Activated T-cell treated with anti-CD3 and anti-CD28 coated beads, Interleukin-2, amount 50 U/mL, for 24 hours (primary cell): ENCODE measurements around the gene CEBPG.

Source experiments
- DNase-seq: peaks from one replicate; pipeline ENCODE4 v3.0.0-alpha.2; 2020
- H3K27ac Mint-ChIP-seq: 2 replicates; pipeline ENCODE4 v1.8.0; 2020; ENCODE audit warnings: mild to moderate bottlenecking, mixed read lengths
- H3K27me3 Mint-ChIP-seq: 2 replicates; pipeline ENCODE4 v1.8.0; 2020; ENCODE audit warnings: mixed read lengths
- H3K36me3 Mint-ChIP-seq: 2 replicates; pipeline ENCODE4 v1.8.0; 2020; ENCODE audit warnings: low read depth, mixed read lengths
- H3K4me1 Mint-ChIP-seq: 2 replicates; pipeline ENCODE4 v1.8.0; 2020; ENCODE audit warnings: low read depth, mixed read lengths
- H3K4me3 Mint-ChIP-seq: 2 replicates; pipeline ENCODE4 v1.8.0; 2020; ENCODE audit warnings: mild to moderate bottlenecking, moderate library complexity, mixed read lengths
- H3K9me3 Mint-ChIP-seq: 2 replicates; pipeline ENCODE4 v1.8.0; 2020; ENCODE audit warnings: mixed read lengths

The CEBPG gene

DNA sequence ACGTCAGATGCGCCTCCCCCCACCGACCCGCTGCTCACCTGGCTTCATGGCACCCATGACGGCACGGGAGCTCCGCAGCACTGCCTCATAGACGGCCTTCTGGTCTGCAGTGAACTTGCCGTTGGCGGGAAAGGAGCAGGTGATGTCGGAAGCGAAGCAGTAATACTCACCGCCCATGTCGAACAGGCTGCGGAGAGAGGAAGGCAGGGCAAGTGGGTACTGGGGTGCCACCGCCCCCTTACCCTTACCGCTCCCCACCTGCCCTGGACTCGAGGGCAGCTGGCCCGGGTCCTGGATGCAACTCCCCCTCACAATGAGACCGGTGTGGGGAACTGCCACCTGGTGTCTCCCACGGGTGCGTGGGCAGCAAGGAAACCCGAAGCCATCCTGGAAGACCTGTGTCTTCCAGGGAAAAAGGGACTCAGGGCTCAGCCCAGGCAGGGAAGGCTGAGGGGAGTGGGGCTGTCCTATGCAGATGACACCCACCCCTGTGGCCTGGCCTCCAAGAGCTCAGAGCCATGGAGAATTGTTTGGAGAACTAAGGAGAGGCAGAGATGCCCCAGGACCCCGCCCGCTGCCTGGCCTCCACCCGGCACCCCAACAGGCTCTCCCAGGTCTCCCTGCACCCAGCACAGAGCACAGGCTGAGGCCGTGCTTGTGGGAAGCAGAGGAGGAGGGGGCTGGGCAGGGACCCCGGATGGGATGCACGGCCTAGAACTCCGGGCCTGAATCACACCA, 28.3 kb downstream of the CEBPG start:
- Mint-ChIP-seq H3K4me3 (no peak overlapping the region), H3K9me3 (no peaks in the 10 kb centered on the region), H3K4me1 (no peaks in the 10 kb centered on the region), H3K36me3 (peaks cover 9% of the 10 kb centered on the region), H3K27ac (no peak overlapping the region), H3K27me3 (no peaks in the 10 kb centered on the region)
- no peak for DNase-seq

- DNase-seq, result no peak
- no peaks in the 10 kb centered on the region for H3K9me3 Mint-ChIP-seq
- no peaks in the 10 kb centered on the region for H3K27me3 Mint-ChIP-seq
- peaks cover 9% of the 10 kb centered on the region for H3K36me3 Mint-ChIP-seq
- no peak overlapping the region for H3K27ac Mint-ChIP-seq
- H3K4me3 Mint-ChIP-seq, result no peak overlapping the region
- H3K4me1 Mint-ChIP-seq, result no peaks in the 10 kb centered on the region
Observed at GRCh38 chr19:33402421-33403220, 29.1 kb downstream of the CEBPG start.

DNA sequence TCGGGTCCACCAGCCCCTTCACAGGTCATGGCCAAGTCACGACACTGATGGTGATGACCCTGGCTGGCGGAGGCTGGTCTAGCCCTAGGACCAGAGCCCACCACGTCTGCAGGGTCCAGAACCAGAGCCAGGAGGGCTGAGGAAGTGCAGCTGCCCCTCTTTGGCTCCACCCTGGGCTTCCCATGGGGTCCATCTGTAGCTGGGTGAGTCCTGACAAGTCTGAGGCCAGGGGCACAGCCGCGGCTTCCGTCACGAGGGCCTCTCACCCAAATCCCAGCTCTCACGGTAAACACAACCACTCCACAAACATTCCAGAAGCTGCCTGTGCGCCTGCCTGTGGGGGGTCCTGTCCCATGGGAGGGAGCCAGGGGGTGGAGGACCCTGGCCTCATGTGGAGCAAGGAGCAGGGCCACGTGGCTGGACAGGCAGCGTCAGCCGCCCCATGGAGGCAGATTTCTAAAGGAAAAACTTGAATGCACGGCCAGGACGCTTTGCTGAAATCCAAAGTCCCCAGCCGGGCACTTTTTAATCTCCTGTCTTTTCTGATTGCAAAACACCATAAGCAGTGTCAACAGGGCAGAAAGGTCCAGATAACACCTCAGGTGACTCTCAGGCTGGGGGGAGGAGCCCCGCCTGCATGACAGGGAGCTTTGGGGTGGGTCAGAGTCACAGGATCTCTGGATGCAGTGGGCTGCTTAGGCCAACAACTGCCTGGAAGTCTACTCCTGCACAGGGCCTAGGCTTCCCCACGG, 29.9 kb downstream of the CEBPG start:
- no peaks in the 10 kb centered on the region for H3K4me1 Mint-ChIP-seq

DNA sequence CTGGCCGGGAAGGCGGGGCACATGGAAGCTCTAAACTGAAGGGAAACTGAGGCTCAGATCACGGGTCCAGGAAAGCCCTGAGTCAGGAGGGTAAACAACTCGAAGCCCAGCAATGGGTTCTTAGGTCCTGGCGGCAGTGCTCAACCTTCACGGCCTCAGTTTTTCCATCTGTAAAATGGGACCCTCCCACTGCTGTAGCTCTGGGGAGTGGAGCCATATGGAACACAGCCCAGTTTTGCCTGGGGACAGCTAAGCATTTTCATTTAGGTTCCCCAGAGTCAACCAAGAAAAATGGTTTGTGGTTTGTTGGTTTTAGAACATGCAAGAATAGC, 30.4 kb downstream of the CEBPG start:
- no peak overlapping the region for H3K4me3 Mint-ChIP-seq
- H3K36me3 Mint-ChIP-seq, result peaks cover 6% of the 10 kb centered on the region
- no peaks in the 10 kb centered on the region for H3K9me3 Mint-ChIP-seq
- H3K4me1 Mint-ChIP-seq, result no peaks in the 10 kb centered on the region
- DNase-seq, result no peak
- no peak overlapping the region for H3K27ac Mint-ChIP-seq
- no peaks in the 10 kb centered on the region for H3K27me3 Mint-ChIP-seq

More for the DNA sequence above, 29.9 kb downstream of the CEBPG start:
- Mint-ChIP-seq H3K4me3 (no peak overlapping the region), H3K36me3 (peaks cover 6% of the 10 kb centered on the region), H3K9me3 (no peaks in the 10 kb centered on the region), H3K27me3 (no peaks in the 10 kb centered on the region), H3K27ac (no peak overlapping the region)
- DNase-seq, result no peak

- Mint-ChIP-seq H3K27ac (no peak overlapping the region), H3K9me3 (no peaks in the 10 kb centered on the region), H3K4me3 (no peak overlapping the region), H3K36me3 (peaks cover 6% of the 10 kb centered on the region), H3K4me1 (no peaks in the 10 kb centered on the region), H3K27me3 (no peaks in the 10 kb centered on the region)
- DNase-seq, result no peak
Observed at GRCh38 chr19:33404506-33405253, 31.2 kb downstream of the CEBPG start.

GRCh38 chr19:33405254-33405552, 31.7 kb downstream of the CEBPG start:
- H3K9me3 Mint-ChIP-seq, result no peaks in the 10 kb centered on the region
- no peaks in the 10 kb centered on the region for H3K4me1 Mint-ChIP-seq
- no peak overlapping the region for H3K27ac Mint-ChIP-seq
- no peaks in the 10 kb centered on the region for H3K27me3 Mint-ChIP-seq
- peaks cover 6% of the 10 kb centered on the region for H3K36me3 Mint-ChIP-seq
- H3K4me3 Mint-ChIP-seq, result no peak overlapping the region
- DNase-seq, result no peak

DNA sequence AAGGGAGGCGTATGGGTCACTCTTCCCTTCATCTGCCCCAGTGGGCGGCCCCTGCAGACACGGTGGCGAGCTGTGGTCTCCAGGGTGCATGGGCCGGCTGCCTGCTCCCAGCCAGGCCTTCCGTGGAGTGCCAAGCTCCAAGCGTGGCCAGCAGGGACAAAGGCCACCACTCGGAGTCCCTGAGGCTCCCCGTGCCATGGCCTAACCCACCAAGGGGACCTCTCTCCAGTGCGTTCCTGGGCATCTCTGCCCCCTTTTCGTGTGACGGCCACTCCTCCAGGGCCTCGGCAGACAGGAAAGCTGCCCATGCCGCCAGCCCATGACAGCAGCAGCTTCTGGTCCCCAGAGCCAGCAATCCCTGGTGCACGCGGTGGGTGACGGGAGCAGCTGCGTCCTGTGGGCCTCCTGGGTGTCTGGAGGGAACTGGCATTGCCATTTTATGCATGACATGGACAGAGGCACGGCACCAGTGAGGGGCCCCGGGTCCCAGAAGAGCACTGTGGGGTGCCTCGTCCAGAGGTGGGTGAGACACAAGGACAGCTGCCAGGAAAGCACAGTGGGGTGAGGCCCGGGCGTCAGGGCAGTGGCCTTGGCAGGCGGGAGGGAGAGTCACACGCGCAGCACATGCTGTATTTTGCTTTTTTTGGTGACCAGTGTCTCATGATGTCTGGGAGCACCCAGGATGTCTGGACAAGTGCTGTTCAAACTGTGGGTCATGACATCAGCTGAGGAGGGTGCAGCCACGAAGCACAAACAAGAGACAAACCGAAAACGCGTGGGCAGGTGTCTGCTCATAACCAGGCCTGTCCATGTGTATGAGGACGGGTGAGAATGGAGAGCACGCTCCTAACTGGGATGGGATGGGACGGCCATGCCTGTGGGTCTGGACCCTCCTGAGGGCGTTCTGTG, 32.3 kb downstream of the CEBPG start:
- H3K9me3 Mint-ChIP-seq, result no peaks in the 10 kb centered on the region
- no peak overlapping the region for H3K4me3 Mint-ChIP-seq
- no peaks in the 10 kb centered on the region for H3K27me3 Mint-ChIP-seq
- no peak for DNase-seq
- peaks cover 10% of the 10 kb centered on the region for H3K36me3 Mint-ChIP-seq
- H3K4me1 Mint-ChIP-seq, result no peaks in the 10 kb centered on the region
- H3K27ac Mint-ChIP-seq, result no peak overlapping the region

- H3K9me3 Mint-ChIP-seq, result no peaks in the 10 kb centered on the region
- H3K36me3 Mint-ChIP-seq, result peaks cover 13% of the 10 kb centered on the region
- peak; percentile 88 for DNase-seq
- no peaks in the 10 kb centered on the region for H3K4me1 Mint-ChIP-seq
- no peak overlapping the region for H3K4me3 Mint-ChIP-seq
- no peaks in the 10 kb centered on the region for H3K27me3 Mint-ChIP-seq
- H3K27ac Mint-ChIP-seq, result no peak overlapping the region
Observed at GRCh38 chr19:33406521-33407139, 33.1 kb downstream of the CEBPG start.

GRCh38 chr19:33407140-33407551, 33.6 kb downstream of the CEBPG start:
- no peaks in the 10 kb centered on the region for H3K27me3 Mint-ChIP-seq
- no peak overlapping the region for H3K27ac Mint-ChIP-seq
- no peak overlapping the region for H3K4me3 Mint-ChIP-seq
- no peaks in the 10 kb centered on the region for H3K9me3 Mint-ChIP-seq
- H3K36me3 Mint-ChIP-seq, result peaks cover 13% of the 10 kb centered on the region
- no peak for DNase-seq
- no peaks in the 10 kb centered on the region for H3K4me1 Mint-ChIP-seq

GRCh38 chr19:33407716-33408115, 34.2 kb downstream of the CEBPG start:
- H3K27ac Mint-ChIP-seq, result no peak overlapping the region
- H3K4me1 Mint-ChIP-seq, result no peaks in the 10 kb centered on the region
- no peaks in the 10 kb centered on the region for H3K27me3 Mint-ChIP-seq
- H3K9me3 Mint-ChIP-seq, result no peaks in the 10 kb centered on the region
- no peak overlapping the region for H3K4me3 Mint-ChIP-seq
- DNase-seq, result no peak
- peaks cover 13% of the 10 kb centered on the region for H3K36me3 Mint-ChIP-seq

- Mint-ChIP-seq H3K4me3 (no peak overlapping the region), H3K4me1 (no peaks in the 10 kb centered on the region), H3K9me3 (no peaks in the 10 kb centered on the region), H3K27ac (no peak overlapping the region), H3K27me3 (no peaks in the 10 kb centered on the region), H3K36me3 (peaks cover 13% of the 10 kb centered on the region)
- DNase-seq, result no peak
Observed at GRCh38 chr19:33408116-33408515, 34.6 kb downstream of the CEBPG start.

GRCh38 chr19:33408538-33409434, 35.3 kb downstream of the CEBPG start:
- no peaks in the 10 kb centered on the region for H3K27me3 Mint-ChIP-seq
- DNase-seq, result no peak
- peaks cover 13% of the 10 kb centered on the region for H3K36me3 Mint-ChIP-seq
- no peaks in the 10 kb centered on the region for H3K4me1 Mint-ChIP-seq
- H3K4me3 Mint-ChIP-seq, result no peak overlapping the region
- H3K27ac Mint-ChIP-seq, result no peak overlapping the region
- H3K9me3 Mint-ChIP-seq, result no peaks in the 10 kb centered on the region
